ENCODE measurements around the gene PDE5A.

Gene PDE5A

DNA sequence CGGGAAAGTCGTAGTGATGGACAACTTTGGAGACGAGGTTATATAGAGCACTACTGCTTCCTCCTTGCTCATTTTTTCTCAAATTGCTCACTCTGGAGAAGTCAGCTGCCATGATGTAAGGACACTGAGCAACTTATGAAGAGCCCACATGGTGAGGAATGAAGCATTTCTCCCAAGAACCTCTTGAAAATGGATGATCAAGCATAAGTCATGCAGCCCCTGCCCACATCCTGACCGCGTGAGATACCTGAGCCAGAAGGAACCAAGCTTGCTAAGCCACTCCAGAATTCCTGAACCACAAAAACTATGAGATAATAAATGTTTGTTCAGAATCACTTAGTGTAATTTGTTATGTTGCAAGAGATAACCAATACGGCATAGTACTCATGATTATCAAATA, 42.8 kb downstream of the PDE5A start:
- DNase-seq (ENCODE audit: low spot score) = no peak

DNA sequence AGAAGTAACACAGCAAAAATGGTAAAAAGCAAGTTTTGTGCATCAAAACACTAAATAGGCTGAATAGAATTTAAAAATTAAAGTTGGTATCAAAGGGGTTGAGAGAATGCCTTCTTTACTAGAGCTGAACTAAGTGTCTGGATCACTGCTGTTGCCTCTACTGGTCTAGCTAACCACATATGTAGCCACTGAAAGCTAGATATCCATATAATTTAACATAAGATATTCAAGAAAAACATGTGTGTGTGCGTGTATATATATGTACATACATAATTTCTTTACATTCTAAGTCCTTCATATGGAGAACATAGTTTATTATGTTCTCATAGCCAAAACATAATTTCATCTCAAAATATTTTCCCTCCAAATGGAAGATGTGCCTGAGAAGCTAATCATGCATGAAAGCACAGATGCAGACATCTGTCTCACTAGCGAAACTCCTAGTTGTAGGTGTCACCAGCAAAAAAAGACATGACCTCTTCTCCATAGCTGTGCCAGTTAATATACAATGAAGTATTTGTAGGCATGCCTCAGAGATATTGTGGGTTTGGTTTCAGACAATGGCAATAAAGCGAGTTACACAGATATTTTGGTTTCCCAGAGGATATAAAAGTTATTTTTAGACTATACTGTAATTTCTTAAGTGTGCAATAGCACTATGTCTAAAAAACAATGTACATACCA, 47.3 kb downstream of the PDE5A start:
- no peak for DNase-seq (ENCODE audit: low spot score)

DNA sequence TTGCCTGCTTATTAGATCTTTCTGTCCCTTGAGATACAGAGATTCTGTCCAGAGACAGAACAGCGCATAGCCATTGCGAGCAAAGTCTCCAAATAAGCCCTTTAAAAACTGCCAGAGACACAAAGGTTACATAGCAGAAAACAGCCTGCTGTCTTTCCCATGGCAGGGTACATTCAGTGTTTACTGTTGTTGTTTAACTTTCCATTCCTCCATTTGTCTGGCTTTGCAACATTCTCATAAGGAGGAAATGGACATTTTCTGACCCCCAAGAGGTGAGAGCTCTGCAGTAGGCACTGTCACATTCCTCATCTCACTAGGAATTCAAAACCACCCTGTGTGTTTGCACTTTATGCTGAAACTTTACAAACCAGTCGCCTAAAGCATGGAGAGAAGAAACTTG, 48.3 kb downstream of the PDE5A start:
- no peak for DNase-seq (ENCODE audit: low spot score)

DNA sequence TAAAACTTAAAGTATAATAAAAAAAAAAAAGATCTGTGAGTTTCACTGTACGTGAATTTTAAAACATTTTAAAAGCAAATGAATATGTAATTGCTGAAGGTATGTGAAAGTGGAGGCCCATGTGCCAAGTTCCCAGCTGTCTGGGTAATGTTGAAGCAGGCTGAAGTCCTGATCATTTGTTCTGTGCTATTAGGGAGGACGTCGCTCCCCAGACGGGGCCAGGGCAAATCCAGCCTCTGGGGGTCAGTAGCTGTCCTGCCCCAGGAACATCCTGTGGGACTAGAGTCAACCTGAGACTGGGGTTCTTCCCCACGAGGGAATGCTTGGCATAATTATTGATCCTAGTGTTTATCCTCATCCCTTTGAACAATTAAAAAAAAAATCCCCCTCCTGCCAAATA, 48.8 kb downstream of the PDE5A start:
- DNase-seq (ENCODE audit: low spot score) = peak; percentile 2

DNA sequence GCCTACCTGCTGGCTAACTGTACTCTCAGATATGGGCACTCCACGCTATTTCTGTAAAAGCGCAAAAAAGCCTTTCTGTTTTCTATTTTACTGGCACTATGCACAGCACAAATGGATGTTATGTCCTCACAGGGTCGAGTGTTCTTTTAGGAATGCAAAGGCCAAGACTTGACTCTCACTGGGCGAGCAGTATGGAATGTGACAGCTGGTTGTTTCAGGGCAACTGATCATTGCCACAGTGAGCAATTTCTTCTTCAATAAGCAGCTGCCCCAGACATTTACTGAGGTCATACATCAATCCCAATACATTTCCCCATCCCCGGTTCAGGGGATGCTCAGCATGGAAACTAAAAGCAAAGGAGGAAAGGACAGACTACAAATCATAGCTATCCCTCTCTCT, 58.2 kb downstream of the PDE5A start:
- DNase-seq (ENCODE audit: low spot score) = no peak

DNA sequence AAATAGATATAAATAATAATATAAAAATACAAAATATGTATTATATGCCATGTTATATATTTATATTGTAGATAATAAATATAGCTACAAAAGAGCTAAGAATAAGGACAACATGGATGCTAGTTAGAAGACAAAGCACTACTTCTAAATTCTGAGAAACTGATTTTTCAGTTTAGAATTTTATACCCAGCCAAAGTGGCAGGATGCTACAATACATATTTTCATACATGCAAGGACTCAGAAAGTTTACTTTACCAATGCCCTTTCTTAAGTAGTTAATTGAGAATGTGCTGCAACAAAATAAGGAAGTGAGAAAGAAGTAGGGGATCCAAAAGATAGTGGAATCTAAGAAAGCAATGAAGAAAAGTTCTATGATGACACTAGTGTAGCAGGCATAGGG, 64.5 kb downstream of the PDE5A start:
- no peak for DNase-seq (ENCODE audit: low spot score)

DNA sequence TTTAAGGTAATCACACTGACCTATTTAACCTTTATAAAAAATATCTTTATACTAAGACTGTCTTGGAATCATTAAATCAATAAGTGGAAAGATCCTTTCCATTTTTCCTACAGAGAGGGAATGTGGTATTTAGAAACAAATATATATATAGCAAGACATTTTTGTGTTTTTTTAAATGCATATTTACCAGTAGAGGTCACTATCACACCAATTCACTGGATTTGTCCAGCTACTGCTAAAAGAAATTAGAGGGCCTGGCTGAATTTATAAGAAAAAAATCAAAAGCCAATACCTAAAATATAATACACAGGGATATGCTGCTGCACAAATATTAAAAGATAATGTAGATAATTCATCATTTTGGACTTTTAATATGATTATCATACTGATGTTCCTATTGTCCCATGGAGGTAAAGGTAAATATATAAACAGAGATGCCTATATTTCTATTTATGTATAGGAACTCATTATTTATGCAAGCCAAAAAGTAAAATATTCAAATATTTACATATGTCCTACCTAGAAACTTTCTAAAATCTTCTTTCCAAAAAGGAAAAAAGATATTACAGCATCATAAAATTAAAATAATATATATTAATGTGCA, 69.5 kb downstream of the PDE5A start:
- no peak for DNase-seq (ENCODE audit: low spot score)

DNA sequence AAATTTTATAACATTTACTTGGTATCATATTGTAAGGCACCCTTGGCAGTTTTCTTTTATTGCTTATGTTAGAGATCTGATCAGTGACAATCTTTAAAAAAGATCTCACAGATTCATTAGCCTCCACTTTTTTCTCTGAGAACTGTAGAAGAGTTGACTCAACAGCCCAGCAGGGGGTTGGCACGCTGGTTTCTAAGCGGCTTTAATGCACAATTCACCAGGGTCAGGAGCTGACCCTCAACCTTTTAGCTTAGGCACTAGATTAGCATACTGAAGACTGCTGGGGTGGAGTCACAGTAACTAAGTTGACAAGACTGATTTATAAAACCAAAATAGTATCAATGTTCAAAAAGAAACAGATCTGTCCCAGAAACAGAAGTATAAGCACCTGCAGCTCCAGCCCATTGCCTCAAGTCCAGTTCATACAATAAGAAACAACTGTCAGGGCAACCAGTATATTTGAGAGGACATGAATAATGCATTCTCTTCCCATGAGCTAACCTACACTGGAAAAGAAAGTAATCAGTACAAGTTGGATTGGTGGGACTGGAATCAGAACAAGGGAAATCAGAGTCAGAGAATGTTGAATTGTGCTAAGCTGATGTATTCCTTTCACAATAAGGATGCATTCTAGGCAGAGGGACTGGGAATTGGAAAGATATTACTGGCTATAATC, 77.6 kb downstream of the PDE5A start:
- no peak for DNase-seq (ENCODE audit: low spot score)

DNA sequence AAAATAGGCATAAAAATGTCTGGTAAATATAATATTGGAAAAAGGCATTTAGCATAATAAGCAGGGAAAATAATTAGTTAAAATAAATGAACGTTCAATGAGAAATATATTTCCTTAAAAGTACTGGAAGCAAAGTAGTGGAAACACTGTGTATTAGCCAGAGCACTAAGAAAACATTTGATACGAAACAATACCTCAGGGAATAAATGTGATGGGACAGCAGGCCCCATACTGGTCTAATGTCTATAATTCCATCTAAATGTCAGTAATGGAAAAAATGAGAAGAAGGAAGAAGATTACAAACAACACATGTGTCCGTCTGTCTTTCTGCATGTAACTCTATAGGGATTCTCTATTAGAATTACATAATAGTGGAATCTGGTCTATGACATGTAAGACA, 79.0 kb downstream of the PDE5A start:
- DNase-seq (ENCODE audit: low spot score) = no peak

DNA sequence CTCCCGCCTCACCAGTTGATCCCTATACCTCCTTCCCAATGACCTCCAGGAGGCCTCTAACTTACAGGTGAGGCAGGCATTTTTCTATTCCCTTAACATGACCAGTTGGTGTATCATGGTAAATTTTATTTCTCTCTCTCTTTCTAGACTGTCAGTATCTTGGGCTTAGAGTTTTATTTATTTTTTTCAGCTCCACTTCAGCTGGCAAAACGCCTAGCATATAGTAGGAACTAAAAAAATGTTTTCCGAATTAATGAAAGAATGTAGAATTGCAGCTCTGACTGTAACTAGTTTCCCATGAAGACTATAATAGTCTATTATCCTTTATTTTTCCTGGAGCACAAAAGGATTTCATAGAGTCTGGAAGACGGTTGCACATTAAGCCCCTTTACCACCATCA, 84.8 kb downstream of the PDE5A start:
- DNase-seq (ENCODE audit: low spot score) = no peak

DNA sequence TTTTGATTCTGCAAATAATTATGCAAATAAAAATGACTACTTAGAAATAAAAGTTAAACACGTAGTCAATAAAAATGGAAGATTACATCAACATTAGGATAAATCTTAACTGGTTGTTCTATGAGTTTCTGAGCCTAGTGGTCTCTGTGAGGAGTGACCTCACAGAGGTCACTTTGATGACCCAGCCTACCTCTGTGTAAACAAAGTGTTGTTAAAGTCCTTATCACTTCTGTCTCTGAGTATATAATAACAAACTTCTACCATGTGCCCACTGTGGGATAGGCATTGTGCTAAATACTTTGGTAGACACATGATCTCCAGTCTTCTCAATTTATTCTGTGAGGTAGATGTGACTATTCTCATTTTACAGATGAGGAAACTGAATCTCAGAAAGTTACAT, 85.4 kb downstream of the PDE5A start:
- DNase-seq (ENCODE audit: low spot score) = no peak

DNA sequence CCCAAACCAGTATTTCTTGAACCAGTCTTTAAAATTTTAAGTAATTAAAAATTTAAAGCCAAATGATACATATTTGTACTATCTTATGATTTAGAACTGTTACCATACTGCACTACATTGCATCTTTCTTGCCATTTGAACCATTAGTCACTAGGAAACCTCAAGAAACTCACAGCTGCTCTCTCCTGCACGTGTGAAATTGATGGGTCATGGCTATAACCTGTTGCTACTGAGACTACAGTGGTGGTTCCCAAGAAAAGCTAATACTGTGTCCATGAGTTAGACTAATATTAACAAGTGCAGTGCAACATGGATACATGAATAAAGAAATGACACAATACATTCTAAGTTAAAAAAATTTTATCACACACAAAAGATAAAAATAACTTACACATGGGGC, 88.4 kb downstream of the PDE5A start:
- no peak for DNase-seq (ENCODE audit: low spot score)

DNA sequence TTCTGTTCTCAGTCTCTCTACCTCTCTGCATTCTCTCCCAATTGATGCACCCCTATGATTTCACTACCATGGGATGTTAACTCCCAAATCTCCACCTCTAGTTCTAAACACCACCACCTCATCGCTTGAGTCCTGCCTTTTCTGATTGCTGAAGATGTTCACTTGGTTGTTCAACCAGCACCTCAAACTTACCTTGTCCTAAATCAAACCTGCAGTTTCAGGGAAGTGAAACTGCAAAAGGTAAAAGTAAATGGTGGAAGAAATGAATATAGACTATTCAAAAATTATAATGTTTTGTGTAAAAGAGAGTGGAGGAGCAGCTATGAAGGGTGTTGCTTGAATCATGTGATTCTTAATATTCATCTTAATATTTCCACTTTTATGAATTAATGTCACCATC, 91.0 kb downstream of the PDE5A start:
- no peak for DNase-seq (ENCODE audit: low spot score)

DNA sequence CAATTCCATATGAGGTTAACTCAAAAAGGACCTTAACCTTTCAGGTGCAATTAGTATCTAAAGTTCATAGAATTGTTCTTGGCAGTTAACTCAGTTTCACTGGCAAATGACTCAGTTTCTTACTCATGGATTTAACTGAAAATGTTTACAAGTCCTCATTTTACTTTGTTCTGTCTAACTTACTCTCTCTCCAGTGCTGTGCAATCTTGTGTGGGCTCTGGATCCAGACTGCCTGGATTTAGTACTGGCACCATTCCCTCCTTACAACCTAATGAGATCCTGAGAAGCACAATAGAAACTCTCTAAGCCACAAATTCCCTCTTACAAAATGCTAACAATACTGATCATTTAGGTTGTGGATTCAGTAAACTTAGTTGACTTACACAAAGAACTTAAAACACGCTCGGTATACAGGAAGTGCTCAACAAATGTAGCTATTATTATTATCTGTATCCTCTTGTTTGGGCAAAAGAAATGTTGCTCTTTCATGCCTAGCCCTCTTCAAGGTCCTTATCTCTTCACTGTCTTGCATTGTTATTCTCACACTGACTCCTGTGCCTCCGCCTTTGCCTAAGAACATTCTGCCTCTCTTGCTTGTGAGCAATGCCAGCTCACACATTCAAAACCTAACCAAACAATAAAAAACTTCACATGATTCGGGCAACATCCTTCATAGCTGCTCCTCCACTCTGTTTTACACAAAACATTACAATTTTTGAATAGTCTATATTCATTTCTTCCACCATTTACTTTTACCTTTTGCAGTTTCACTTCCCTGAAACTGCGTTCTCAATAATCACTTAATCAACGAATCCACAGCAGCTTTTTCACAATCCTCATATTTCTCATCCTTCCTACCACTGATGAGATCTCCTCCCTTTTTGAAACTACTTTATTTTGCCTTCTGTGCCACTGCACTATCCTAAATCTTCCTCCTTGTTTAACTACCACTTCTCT, 91.8 kb downstream of the PDE5A start:
- DNase-seq (ENCODE audit: low spot score) = no peak

DNA sequence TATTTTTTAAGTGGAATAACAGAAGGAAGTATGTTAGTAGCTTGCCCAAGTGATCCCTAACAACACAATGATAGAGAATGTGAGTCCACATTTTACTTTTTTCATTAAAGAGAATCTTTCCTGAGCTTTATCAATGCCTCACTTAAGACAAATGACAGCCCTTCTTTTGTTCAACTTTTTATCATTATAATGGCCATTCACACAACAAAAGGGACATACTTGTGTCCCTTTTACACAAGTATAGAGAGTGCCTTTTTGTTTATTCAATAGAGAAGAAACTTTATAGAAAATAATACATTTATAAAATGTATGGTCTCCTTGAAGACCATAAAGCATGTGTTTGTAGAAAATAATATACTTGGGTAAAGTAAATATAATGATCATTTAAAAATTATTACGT, 96.3 kb downstream of the PDE5A start:
- no peak for DNase-seq (ENCODE audit: low spot score)

DNA sequence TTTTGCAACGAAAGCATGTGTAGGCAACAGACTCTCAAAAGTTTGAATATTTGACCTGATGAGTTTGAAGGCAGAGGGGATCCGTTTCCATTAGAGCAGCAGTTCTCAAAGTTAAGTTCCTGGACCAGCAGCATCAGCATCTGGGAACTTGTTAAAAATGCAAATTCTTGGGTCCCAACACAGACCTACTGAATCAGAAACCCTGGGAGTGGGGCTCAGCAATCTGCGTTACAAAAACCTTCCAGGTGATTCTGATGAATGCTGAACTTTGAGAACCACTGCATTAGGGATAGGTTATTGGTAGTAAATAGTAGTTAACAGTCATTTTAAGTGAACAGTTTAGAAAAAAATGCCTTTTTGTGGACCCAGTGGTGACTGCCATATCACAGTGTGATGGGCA, 98.8 kb downstream of the PDE5A start:
- DNase-seq (ENCODE audit: low spot score) = no peak

DNA sequence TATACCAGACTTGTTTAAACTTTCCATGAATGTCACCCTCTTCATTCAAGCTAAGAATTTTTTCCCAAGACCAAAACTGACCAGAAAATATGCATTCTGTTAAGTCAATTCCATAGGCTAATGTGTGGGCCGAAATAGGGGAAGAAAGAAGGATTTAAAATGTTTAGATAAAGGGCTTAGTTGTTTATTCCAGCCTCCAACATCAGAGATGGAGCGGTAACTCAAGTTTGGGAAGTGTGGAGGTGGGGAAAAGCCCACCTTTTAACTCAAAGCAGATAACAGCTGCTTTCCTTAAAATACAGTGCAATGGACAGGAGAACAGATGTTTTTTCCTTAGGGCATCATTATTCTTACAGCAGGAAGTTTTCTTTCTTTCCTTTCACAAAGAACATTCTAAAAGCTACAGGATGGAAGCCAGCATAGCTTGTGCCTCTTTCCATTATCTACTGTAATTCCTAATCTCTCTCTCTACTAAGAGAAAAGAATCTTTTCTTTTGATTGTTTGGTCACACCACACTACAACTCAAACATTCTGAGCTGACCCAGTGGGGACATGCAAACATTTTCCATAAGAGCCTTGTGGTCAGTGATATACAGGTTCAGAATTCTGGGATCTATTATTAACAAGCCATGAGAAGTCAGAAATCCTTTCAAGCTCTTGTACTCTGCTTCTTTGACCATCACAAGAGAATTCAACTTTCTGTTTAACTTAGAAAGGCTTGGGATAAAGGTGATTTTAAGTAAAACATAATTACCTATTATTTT, 101.6 kb downstream of the PDE5A start:
- DNase-seq (ENCODE audit: low spot score) = no peak

DNA sequence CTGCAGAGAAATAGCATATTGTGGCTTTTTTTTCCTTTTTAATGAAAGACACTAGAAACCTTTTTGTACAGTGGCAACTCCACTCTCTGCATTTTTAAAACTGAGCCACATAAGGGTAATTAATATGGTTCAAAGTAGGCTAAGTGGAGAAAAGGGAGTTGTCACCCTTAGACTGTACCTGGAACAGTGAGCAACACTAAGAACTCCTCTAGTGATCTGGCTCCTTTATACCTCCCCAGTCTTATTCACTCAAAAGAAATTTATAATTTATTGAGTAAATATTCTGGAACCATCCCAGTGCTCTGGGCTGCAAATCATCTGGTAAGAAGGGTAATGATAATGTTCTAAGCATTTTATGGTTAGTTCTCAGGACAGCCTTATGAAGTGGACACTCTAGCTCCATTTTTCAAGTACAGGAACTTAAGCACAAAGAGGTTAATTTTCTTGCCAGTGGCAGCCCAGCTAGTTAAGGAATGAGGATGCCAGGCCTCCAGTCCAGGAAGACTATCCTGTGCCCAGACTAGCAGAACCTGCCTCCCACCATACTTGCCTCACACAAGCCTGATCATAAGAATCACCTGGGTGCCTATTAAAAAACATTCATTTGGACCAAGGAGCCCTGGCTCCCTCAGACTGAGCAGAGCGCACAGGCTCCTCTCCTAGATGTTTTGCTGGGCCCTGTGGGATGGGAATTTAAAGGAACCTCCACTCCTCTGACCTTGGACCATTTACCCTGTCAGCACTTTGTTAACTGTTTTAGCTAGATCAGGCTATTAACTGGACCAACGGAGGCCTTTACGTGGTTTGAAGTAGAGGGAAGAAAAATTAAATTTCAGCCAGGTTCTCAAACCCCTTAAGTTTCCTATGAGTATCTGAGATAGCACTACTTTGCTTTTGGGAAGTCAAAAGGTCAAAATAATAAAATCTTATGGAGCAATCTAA, 102.6 kb downstream of the PDE5A start:
- no peak for DNase-seq (ENCODE audit: low spot score)

DNA sequence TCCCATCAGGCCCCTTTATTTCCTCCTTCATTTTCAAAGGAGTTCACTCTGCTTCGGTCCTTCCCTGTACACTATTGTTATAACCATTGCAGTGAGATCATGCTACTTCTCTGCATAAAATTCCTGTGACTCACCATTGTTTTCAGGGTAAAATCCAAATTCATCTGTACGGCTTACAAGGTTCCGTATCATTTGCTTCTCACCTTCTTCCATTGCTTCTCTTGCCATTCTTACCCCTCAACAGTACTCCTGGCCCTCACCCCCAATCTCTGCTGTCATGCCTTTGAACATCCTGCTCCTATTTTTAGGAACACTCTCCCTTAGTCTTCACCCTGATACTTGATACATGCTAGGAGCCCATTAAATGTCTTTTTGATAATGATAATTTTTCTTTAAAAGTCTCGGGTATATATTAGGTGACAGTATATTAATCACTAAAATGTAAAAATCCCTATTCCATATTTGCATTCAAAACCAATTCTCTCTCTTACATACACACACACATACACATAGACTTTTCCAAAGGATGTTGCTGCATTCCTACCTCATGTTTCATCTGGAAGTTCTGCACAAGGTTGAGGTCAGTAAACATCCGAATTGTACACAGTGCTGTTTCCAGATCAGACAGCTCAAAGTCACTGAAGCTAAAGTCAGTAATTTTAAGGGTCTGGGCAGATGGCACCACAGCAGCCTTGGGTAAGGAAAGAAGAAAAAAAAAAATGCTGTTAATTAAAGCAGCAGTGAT, 103.4 kb downstream of the PDE5A start:
- no peak for DNase-seq (ENCODE audit: low spot score)

DNA sequence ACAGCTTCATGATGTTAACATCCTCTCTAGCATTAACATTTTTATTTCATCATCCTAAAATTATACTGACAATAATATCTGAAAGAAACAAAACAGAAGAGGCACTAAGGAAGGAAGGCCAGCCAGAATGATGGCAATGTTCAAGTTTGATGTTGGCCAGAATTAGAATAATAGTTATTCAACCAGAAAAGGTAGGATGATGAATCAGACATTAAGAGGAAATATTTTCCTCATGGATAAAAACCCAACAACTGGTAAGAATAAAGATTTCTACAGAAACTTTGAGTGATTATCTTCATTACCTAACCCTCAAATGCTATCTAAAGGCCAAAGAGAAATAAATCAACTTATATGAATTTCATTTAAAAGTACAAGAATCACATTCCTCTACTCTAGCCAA, 105.2 kb downstream of the PDE5A start:
- no peak for DNase-seq (ENCODE audit: low spot score)
